COLO668 (cell line): ENCODE measurements around the gene PTCD1.
"Not testable (repeated sequence)": the region's sequence is repeated elsewhere in the genome, so short reads cannot be mapped to it uniquely, and the experiment has no call there.

Source experiments
- DNase-seq: peaks from one replicate; lab custom pipeline; 2025; ENCODE audit not compliant: unreplicated experiment; lab: John Stamatoyannopoulos, UW

Gene PTCD1

DNA sequence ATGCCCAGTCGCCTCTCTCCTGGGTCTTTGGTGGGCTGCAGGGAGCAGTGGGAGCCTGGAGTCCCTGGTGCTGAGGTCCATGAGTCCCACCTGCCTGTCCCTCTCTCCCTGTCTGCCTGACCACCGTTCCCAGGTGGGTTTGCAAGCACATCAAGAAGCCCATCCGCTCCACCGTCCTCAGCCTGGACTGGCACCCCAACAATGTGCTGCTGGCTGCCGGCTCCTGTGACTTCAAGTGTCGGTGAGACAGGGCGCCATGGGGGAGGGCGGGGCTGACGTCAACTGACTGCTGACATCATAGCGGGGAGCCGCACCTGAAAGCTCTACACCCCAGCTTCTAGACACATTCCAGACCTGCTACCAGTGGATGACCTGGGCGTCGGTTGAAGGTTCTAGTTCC, 48.8 kb downstream of the PTCD1 start:
- no peak for DNase-seq

DNA sequence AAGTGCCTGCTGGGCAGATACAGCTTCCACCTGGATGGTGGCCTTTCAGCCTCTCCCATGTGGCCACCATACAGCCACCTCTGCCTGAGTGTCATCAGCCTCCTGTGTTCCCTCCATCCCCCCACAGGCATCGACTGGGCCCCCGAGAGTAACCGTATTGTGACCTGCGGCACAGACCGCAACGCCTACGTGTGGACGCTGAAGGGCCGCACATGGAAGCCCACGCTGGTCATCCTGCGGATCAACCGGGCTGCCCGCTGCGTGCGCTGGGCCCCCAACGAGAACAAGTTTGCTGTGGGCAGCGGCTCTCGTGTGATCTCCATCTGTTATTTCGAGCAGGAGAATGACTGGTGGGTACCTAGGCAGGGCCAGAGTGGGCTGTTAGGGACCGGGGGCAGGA, 50.7 kb downstream of the PTCD1 start:
- no peak for DNase-seq

DNA sequence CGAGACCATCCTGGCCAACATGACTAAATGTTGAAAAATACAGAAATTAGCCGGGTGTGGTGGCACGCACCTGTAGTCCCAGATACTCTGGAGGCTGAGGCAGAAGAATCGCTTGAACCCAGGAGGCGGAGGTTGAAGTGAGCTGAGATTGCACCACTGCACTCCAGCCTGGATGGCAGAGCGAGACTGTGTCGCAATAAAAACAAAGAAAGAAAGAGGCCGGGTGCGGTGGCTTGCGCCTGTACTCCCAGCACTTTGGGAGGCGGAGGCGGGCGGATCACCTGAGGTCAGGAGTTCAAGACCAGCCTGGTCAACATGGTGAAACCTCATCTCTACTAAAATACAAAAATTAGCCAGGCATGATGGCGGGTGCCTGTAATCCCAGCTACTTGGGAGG, 51.4 kb downstream of the PTCD1 start:
- DNase-seq = not testable (repeated sequence)

DNA sequence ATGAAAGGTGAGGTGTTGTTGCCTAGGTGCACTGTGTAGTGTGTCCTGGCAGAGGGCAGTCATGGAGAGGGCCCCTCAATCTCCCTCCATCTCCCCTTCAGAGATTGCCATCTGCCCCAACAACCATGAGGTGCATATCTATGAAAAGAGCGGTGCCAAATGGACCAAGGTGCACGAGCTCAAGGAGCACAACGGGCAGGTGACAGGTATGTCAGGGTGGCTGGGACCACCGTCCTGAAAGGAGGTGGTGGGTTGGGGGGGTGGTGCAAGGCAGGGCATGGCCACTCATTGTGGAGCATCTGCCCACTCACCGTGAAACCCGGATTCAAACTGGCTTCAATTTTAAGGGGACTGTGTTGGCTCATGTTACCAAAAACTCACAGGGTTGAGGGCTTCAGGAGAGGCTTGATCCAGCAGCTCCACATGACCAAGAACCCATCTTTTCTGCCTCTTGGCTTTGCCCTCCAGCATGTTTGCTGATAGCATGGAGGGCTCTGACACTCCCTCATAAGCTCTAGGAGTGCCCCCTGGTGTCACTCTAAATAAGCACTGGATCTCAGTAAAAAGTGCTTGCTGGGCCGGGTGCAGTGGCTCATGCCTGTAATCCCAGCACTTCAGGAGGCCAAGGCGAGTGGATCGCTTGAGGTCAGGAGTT, 51.9 kb downstream of the PTCD1 start:
- DNase-seq = no peak

DNA sequence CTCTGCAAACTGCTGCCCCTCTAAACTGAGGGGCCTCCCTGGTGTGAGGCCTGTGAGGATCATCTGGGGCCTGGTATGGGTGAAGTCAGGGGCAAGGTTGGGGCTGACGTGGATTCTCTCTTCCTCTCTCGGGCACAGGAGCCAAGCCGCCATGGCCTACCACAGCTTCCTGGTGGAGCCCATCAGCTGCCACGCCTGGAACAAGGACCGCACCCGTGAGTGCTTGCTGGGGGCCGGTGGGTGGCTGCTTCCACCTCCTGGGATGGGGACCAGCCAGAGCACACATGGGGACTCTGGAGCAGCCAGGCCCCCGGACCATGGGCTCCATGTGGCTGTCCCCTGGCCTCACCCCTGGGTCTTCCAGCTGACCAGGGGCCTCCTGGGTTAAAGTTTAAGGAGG, 53.0 kb downstream of the PTCD1 start:
- DNase-seq = no peak

DNA sequence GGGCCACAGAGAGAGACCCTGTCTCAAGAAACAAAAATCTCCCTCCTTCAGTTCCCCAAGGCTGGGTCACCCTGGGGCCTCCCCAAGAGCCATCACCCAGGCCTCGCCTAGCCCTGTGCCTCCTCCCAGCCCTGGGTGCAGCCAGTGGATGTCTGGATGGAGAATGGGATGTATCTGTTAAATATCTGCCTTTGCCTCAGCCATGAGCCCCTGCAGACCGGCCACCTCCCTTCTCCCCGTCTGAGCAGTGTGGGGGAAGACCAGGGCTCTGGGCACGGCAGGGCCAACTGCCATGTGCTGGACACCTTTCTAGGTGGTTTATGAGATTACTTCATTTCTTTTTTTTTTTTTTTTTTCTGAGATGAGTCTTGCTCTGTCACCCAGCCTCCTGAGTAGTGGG, 54.1 kb downstream of the PTCD1 start:
- no peak for DNase-seq

DNA sequence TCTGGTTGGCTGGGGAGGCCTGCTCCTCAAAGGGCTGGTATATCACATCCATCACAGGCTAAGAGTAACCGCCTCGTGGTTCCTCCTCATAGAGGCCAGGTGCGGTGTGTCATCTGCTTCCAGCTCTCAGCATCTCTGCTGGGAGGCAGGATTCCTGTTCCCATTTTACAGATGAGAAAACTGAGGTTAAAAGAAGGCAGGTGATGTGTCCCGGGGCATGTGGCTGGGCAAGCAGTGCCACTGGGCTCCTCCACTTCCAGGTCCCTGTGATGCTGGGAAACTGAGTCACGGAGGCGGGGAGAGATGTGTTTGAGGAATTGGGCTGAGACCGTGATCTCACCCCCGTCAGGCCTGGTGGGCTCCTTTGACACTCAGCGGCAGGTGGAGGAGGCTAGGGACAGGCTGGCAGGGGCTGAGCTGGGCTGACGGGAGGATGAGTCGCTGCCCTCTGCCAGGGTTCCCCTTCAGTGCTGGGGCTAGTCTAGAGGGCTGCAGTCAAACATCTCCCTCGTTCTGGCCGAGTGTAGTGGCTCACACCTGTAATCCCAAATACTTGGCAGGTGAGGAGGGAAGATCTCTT, 54.7 kb downstream of the PTCD1 start:
- DNase-seq = no peak

DNA sequence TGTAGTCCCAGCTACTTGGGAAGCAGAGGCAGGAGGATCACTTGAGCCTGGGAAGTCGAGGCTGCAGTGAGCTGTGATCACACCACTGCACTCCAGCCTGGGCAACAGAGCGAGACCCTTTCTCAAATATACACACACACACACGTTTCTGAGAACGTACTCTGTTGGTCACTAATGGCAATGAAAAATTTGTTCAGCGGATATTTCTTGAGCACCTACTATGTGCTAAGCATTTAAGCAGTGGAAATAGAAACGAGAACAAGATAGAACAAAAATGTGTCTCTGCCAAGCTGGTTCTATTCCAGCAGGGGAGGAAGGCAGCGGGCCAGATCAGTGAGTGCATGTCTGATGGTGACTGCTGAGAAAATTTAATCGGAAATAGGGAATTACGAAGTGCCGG, 55.4 kb downstream of the PTCD1 start:
- DNase-seq = no peak

DNA sequence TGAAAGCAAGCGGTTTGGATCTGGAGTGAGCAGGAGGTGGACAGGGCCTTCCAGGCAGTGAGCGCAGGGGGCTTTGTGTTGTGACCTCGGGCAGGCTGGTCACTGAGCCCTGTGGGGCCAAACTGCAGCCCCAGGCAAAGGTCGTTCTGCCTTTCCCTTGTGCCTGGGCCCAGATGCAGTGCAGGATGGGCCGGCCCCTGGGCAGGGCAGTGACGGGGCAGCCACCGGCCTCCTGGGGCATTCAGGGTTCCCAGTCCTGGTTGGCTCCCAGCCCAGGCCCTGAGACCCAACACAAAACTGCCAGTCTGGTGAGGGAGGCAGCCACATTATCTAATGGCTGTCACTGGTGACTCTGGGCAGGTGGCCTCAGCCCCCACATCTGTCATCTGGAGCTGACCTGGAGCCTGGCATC, 56.9 kb downstream of the PTCD1 start:
- no peak for DNase-seq

DNA sequence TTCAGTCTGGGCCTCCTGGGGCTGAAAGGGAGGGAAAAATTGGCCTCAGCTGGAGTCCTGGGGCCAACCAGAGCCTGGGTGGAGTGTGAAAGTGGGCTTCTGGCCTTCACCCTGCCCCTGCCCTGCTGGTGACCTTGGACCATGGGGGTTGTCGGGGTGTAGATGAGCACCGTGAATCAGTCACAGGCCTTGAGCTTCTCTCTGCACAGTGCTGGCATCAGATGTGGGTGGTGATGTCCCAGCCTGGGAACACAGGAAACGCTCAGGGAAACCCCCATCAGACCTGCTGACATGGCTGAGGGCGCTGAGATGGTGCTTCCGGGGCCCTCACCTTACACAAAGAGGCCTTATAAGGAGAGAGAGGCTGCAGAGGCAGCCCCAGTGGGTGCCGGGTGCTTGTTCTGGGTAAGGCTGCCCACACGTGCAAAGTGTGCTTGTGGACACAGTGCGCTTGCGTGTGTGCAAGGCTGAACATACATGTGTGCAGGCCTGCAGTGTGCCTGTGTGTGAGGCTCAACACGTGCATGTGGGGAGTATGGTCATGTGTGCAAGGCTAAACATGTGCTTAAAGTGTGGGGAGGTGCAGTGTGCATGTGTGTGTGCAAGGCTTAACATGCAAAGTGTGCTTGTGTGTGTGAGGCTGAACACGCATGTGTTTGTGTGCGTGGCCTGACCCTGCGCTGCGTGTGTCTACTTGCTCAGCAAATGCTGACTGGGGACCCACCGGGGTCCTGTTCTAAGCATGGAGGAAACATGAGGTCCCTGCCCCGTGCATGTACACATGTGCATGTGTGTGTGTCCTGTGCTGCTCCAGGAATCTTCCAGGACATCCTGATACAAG, 57.6 kb downstream of the PTCD1 start:
- DNase-seq = no peak

DNA sequence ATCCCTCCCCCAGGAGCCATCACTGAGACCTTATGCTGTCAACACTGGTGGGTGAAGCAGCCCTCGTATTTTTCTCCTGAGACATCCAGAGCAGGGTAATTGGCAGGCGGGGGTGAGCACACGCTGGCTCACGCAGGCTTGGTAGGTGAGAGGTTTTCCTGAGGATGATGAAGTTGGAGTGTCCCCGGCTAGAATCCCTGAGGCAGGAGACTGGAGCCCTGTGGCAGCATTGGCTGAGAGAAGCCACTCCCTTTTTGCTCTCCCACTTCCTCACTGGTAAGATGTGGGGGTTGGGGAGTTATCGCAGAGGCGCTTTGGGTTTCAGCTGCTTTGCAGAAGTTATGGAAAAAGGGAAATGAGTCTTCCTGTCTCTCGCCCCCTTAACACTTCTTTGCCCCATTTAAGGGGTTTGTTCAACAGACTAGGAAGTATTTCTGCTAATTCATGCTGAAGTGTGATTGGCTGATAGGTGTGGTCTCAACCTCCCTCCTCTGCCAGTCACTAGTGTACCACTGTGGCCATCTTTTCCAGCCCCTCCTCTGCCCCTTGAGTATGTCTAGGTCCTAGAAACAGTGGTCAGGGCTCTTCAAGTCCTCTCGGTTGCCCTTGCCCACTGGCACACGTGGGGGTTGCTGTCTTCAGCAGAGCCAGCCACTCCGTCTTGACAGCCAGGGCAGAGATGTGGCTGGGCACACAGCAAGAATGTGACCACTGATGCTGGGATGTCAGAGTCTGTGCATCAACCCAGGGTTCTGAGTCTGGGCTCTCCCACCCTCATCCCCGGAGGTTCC, 58.4 kb downstream of the PTCD1 start:
- no peak for DNase-seq

DNA sequence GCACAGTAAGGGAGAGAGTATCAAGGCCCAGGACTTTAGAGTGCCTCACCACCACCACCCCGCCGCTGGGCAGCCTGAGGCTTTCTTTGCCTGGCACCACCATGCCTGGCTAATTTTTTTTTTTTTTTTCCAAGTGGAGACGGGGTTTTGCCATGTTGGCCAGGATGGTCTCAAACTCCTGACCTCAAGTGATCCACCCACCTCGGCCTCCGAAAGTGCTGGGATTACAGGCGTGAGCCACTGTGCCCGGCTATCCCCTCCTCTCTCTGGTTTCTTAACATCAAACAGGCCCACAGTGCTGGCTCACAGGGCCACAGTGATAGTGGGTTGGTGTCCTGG, 58.9 kb downstream of the PTCD1 start:
- DNase-seq = not testable (repeated sequence)

DNA sequence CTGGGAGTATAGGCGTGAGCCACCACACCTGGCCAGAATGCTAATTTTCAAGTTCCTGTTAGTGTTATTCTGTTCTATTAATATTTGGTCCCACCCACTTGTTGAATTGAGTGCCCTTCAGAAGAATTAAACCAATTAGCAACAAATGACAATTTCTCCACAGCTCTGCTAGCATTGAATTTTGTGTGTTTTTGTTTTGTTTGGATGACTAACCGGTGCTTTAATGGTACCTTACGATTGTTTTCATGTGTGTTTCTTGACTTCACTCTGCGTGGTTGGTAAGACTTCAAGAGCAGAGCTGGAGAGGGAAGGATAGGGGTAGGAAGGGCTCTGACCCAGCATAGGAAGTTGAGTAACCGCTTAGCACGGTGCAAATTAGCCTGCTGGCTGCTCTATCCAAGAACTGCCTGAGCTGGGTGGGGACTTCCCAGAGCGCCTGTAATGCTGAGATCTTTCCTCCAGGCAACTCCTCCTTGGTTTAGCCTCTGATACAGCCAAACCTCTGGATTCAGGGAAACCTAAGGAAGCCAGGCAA, 59.5 kb downstream of the PTCD1 start:
- no peak for DNase-seq

DNA sequence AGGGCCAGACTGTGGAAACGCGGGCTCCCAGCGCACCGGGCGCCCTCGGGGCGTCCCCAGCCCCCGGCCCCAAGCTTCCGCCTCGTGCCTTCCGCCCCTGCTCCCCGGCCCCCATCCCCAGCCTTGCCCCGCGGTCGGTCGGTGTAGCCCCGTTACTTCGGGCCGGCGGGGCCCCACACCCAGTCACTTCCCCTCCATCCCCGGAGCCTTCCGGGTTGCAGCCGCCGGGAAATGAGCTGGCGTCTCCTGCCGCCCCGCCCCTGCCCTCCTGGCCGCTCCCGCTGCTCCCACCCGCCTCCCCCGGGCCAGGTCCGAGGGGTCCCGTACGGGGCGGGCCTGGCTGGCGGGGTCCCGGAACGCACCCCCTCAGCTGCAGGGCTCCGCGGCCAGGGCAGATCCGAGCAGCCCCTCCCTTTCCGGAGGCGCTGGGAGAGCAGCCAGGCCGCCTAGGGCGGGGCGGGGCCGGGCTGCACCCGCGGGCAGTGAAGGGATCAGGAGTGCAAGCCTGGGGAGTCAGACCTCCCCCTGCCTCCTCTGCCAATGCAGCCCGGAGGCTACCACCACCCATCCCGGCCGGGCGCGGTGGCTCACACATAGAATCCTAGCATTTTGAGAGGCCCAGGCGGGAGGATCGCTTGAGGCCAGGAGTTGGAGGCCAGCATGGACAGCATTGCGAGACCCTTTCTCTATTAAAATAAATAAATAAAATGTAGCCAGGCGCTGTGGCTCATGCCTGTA, 63.4 kb downstream of the PTCD1 start:
- peak; percentile 76 for DNase-seq

DNA sequence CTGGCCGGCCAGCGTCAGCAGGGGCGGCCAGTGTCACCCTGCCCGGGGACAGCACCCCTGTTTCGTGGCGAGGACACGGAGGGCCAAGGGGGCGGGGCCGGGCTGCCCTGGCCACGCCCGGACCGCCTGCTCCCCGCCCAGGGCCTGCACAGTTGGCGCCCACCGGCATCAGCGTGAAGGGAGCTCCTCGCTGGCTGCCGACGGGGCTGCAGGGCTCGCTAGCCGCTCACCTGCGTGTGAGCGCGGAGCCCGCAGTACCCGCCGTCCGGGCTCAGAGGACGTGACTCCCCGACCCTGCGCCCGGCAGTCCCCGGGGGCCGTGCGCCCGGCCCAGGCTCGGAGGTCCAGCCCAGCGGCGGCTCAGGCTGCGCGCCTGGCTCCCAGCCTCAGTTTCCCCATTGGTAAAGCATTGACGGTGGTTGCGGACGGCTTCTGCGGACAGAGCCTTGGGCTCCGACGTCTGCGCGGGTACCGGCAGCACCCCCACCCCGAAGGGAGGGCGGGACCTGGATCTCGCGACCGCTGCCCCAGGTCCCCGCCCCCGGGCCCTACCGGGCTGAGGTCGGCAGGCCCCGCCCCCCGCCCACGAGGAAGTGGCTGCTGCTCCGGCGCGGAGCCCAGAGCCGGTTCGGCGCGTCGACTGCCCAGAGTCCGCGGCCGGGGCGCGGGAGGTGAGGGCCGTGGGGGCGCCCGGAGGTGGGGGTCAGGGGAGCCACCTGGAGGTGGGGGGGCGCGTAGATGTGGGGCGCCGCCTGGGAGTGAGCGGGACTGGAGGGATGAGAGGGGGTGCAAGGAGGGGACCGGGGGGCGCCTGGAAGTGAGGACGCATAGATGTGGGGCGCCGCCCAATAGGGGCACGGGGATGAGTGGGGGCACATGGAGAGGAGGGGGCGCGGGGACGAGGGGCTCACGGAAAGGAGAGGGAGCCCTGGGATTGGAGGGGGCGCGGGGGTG, 64.2 kb downstream of the PTCD1 start, which contains the start of gene ARPC1B:
Gene ARPC1B, plus strand, starts transcription at position 620 of the 954 bp plus-strand sequence. CDS start 10,985 bp downstream, outside the sequence.
- peak; percentile 86 for DNase-seq

DNA sequence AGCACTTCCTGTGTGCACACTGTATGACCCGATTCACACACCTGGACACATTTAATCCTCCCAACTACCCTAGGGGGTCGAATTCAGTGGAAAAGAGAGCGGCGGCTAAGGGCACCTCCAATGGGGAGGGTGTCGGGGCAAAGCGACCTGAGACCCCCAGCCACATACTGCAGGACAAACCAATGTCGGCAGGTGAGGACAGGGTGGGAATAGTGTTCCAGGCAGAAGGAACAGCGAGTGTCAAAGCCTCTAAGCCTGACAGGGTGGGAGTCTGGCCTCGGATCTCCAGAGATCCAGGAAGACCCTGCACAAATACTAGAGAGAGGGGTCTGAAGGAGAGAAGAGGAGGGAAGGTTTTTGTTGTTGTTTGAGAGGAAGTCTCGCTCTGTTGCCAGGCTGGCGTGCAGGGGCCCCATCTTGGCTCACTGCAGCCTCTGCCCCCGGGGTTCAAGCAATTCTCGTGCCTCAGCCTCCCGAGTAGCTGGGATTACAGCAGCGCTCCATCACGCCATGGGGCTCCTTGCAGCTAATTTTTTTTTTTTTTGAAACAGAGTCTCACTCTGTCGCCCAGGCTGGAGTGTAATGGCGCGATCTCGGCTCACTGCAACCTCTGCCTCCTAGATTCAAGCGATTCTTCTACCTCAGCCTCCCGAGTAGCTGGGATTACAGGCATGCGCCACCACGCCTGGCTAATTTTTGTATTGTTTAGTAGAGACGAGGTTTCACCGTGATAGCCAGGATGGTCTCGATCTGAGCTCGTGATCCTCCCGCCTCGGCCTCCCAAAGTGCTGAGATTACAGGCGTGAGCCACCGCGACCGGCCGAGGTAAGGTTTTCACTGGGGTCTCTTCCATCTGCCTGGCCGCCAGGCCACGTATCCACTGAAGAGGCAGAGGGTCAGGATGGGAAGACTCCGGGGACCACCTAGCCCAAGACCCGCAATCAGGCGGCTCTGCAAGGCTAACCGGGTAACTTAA, 65.2 kb downstream of the PTCD1 start:
- DNase-seq = no peak

DNA sequence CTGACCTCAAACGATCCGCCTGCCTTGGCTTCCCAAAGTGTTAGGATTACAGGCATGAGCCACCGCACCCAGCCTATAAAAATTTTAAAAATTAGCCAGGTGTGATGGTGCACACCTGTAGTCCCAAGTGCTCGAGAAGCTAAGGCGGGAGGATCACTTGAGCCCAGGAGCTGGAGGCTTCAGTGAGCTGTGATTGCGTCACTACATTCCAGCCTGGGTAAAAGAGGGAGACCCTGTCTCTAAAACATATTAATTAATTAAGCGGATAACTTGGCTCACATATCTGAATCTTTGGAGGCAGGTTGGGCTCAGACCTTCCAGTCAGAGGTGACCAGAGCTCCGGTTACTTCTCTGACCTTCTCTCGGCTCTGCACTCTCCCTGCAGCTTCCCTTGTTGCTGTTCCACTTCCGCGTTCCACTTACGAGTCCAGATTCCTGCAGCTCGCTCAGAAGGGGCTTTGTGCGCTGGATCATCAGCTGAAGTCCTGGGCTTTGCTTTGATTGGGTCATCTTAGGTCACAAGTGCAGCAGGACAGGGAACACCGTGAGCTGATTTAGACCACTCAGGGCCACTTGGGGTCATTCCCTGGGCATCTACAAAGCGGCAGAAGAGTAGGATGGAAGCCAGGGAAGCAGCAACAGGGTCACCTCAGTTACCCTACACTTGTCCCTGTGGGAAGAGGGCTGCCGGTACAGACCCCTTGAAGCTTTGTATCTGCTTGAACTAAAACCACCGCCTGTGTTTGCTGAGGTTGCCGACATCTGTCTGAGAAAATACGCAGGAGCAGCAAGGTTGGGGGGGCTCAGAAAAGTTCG, 66.1 kb downstream of the PTCD1 start:
- DNase-seq = peak; percentile 18
